Measurements from ENCODE around the gene ELAVL1.

ELAVL1 gene

DNA sequence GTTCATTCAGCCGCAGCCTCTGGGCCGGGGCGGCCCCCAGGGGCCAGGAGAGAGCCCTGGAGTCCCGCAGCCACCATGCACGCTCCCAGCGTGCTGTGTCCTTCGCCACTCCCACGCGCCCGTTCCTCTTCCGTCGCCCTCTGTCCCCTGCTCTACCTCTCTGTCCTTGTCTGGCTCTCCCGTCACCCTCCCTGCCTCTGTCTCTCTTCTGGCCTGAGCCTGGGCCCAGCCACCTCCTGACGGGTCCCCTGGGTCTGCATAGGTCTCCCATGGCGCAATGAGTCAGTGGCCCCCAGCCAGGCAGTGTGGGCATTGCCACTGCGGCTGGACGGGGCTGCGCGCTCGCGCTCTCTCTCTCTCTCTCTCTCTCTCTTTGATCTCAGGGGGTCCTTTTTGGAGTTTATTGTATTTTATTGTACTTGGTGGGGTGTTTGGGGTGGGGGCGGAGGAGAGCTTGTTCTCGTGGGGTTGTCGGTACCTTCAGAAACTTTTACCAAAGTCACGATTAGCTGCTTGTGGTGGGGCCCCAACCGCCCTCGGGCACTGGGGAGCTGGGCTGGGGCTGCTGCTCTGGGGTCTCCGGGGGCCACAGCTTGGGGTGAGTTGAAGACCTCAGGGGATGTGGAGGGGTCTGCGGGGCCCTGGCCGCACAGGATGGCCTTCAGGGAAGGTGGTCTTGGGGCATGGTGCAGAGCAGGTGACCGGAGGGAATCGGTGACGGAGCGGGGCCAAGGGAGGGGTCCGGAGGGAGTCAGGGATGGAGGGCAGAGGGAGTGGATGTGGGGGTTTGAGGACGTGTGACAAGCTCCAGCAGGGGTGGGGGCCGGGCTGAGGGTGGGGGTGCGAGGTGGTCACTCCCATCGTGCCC is 92.5 kb downstream of the ELAVL1 start:
- no peak for DNase-seq (ENCODE audit: low spot score)
- in situ Hi-C loops (cut with MboI; ENCODE audit: low sequenced_read_pairs, unreplicated experiment) = no loop called here
- TF ChIP-seq, protein P1, sequence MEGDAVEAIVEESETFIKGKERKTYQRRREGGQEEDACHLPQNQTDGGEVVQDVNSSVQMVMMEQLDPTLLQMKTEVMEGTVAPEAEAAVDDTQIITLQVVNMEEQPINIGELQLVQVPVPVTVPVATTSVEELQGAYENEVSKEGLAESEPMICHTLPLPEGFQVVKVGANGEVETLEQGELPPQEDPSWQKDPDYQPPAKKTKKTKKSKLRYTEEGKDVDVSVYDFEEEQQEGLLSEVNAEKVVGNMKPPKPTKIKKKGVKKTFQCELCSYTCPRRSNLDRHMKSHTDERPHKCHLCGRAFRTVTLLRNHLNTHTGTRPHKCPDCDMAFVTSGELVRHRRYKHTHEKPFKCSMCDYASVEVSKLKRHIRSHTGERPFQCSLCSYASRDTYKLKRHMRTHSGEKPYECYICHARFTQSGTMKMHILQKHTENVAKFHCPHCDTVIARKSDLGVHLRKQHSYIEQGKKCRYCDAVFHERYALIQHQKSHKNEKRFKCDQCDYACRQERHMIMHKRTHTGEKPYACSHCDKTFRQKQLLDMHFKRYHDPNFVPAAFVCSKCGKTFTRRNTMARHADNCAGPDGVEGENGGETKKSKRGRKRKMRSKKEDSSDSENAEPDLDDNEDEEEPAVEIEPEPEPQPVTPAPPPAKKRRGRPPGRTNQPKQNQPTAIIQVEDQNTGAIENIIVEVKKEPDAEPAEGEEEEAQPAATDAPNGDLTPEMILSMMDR (IDR thresholded peaks at IDR 0.05; ENCODE audit: borderline replicate concordance, control extremely low read depth, extremely low read depth, insufficient read depth, missing control alignments) = no peak

DNA sequence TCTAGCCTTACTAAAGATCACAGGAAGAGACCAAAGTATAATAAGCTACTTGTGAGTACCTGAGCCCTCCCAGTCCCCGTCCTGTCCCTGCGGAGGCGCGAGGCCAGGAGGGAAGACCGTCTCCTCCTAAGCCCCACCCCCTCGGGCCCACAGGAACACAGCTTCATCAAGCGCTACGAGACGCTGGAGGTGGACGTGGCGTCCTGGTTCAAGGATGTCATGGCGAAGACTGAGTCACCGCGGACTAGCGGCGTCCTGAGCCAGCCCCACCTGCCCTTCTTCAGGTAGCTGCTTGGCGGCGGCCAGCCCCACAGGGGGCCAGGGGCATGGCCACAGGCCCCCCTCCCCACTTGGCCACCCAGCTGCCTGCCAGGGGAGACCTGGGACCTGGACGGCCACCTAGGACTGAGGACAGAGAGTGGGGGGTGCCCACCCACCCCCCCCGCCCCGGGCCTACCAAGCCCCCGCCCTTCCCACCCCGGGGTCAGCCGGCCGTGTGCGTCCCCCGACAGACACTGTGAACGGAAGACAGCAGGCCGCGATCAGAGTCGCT is 93.2 kb downstream of the ELAVL1 start:
- in situ Hi-C loops (cut with MboI; ENCODE audit: low sequenced_read_pairs, unreplicated experiment) = no loop called here
- TF ChIP-seq, protein P1 (IDR thresholded peaks at IDR 0.05; ENCODE audit: borderline replicate concordance, control extremely low read depth, extremely low read depth, insufficient read depth, missing control alignments) = no peak

DNA sequence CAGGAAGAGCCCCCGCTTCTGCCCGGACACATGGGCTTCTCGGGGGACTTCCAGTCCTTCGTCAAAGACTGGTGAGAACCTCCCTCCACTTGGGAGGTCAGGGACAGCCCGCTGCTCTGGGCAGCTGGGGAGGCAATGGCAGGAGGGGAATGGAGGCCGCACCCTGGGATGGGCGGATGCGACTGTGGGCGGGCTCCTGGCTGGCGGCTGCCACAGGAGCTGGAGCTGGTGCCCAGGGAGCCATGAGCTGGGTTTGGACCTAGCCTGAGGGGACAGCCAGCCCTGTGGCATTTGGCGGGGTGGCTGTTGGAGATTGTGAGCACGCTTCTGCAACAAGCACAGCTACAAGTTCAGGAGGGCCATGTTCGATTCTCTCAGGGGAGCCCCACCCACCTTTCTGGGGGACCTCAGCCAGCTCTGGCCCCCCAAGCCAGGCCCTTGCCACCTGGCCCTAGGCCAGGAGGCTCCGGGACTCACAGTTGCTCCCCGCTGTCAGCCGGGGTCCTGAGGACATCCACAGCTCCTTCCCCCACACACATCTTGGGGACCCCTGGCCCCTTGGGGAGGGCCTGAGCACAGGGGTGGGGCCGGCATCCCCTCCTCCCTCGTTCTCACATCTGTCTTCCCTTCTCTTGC is 93.8 kb downstream of the ELAVL1 start:
- no peak for DNase-seq (ENCODE audit: low spot score)
- TF ChIP-seq, protein P1 (IDR thresholded peaks at IDR 0.05; ENCODE audit: borderline replicate concordance, control extremely low read depth, extremely low read depth, insufficient read depth, missing control alignments) = no peak
- in situ Hi-C loops (cut with MboI; ENCODE audit: low sequenced_read_pairs, unreplicated experiment) = no loop called here

More for the DNA sequence above, 93.2 kb downstream of the ELAVL1 start:
- no peak for DNase-seq (ENCODE audit: low spot score)

DNA sequence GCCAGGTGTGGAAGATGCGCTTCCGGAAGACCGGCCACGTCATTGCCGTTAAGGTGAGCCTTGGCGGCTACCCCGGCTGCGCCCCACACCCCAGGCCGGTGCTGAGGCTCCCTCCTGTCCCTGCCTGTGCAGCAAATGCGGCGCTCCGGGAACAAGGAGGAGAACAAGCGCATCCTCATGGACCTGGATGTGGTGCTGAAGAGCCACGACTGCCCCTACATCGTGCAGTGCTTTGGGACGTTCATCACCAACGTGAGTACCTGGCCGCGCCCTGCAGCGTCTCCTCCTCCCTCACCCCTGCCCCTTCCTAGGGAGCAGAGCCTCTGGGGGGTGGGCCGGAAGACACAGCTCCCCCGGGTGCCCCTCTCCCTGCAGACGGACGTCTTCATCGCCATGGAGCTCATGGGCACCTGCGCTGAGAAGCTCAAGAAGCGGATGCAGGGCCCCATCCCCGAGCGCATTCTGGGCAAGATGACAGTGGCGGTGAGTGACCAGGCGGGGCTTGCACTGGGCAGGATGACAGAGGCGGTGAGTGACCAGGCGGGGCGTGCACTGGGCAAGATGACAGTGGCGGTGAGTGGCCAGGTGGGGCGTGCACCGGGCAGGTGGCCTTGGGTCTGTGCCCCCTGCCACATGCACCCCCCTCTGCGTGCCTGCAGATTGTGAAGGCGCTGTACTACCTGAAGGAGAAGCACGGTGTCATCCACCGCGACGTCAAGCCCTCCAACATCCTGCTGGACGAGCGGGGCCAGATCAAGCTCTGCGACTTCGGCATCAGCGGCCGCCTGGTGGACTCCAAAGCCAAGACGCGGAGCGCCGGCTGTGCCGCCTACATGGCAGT is 94.9 kb downstream of the ELAVL1 start:
- in situ Hi-C loops (cut with MboI; ENCODE audit: low sequenced_read_pairs, unreplicated experiment) = no loop called here
- no peak for DNase-seq (ENCODE audit: low spot score)
- TF ChIP-seq, protein P1 (IDR thresholded peaks at IDR 0.05; ENCODE audit: borderline replicate concordance, control extremely low read depth, extremely low read depth, insufficient read depth, missing control alignments) = no peak

DNA sequence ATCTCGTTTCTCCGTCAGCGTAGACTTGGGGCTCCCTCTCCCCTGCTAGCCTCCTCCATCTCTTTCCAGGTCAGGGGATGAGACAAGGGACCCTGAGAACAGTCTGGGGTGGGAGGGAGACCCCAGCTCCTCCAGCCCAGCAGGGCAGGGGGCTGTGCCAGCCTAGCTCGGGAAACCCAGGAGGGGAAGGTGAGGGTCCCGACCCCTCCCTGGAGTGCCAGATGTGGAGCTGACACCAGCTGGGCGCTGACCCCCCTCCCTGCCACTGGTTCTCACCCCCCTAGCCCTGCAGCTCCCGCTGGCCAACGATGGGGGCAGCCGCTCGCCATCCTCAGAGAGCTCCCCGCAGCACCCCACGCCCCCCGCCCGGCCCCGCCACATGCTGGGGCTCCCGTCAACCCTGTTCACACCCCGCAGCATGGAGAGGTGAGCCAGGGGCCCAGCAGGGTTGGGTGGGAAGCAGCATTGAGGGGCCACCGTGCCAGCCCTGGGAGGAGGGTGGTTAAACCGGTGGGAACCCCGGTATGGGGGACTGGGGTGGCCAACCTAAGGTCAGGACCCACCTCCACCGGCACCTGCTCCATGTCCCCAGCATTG is 95.9 kb downstream of the ELAVL1 start:
- in situ Hi-C loops (cut with MboI; ENCODE audit: low sequenced_read_pairs, unreplicated experiment) = no loop called here
- TF ChIP-seq, protein P1 (IDR thresholded peaks at IDR 0.05; ENCODE audit: borderline replicate concordance, control extremely low read depth, extremely low read depth, insufficient read depth, missing control alignments) = no peak
- DNase-seq (ENCODE audit: low spot score) = no peak
